Measurements from ENCODE around the gene LRBA.

Gene LRBA

DNA sequence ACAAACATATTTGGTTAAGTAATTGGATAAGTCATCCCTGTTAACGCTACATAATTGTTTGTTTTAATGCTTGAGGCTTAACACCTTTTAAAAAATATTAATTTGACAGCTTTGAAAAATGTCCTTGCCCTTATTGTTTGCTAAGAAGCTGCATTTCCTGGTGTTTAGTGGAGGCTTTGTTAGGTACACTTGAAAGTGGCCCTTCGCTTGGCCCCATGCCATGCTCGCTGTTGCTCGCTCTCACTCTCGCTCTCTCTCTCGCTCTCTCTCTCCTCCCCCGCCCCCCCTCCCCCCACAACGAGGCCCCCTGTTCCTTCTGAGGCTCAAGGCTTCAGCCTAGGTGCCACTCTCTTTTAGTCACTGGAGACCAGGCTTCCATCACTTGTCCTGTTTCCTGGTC is 797.3 kb downstream of the LRBA start:
- H3K4me3 ChIP-seq (ENCODE audit: low read depth, low read length): no peak overlapping the region
- TF ChIP-seq, protein P1, sequence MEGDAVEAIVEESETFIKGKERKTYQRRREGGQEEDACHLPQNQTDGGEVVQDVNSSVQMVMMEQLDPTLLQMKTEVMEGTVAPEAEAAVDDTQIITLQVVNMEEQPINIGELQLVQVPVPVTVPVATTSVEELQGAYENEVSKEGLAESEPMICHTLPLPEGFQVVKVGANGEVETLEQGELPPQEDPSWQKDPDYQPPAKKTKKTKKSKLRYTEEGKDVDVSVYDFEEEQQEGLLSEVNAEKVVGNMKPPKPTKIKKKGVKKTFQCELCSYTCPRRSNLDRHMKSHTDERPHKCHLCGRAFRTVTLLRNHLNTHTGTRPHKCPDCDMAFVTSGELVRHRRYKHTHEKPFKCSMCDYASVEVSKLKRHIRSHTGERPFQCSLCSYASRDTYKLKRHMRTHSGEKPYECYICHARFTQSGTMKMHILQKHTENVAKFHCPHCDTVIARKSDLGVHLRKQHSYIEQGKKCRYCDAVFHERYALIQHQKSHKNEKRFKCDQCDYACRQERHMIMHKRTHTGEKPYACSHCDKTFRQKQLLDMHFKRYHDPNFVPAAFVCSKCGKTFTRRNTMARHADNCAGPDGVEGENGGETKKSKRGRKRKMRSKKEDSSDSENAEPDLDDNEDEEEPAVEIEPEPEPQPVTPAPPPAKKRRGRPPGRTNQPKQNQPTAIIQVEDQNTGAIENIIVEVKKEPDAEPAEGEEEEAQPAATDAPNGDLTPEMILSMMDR (IDR thresholded peaks at IDR 0.05; ENCODE audit: low read depth, low read length, missing control alignments): no peak
- in situ Hi-C loops (cut with HindIII; ENCODE audit: low sequenced_read_pairs): loop anchor here (10.0 kb wide), 1 partner anchor 203 kb away; no protein-coding TSS in a partner anchor
- no peak for DNase-seq (ENCODE audit: low read depth)

DNA sequence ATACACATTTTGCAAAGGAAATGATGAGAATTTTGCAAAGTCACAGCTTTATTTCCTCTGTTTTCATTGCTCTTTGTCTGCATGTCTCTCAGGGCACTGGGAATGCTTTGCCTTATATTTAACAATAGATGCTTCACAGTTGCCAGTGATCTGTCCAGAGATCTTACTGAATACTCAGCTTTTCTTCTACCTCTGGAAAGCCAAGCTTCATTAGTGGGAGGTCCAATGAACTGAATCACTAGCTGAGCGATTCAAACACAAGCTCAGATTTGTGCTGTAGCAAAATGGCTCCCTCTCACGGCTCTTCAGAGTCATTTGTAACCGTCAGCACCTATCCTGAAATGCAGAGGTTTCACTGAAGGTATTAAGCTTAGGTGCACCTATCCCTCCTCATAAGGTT is 797.9 kb downstream of the LRBA start:
- DNase-seq (ENCODE audit: low read depth): peak; percentile 81
- TF ChIP-seq, protein P1 (IDR thresholded peaks at IDR 0.05; ENCODE audit: low read depth, low read length, missing control alignments): peak; percentile 68
- no peak overlapping the region for H3K4me3 ChIP-seq (ENCODE audit: low read depth, low read length)
- in situ Hi-C loops (cut with HindIII; ENCODE audit: low sequenced_read_pairs): loop anchor here (10.0 kb wide), 1 partner anchor 202 kb away; no protein-coding TSS in a partner anchor

DNA sequence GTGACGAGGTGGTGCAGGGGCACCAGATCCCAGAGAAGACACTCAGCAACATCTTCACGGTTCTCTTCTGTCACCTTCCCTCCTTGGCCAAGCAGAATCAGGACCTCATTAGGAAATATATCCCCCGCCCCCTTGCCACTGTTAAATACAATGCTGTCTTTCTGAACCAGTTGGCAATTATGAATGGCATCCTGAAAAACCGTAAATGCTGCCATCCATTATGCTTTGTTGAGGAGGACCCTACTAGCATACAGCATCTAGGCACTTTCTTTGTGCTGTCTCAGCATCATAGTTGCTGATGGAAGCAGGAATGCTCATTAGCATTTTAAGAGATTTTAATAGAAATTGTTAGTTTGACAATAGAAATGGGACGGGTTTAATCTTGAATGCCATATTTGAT is 798.4 kb downstream of the LRBA start:
- DNase-seq (ENCODE audit: low read depth): no peak
- no peak overlapping the region for H3K4me3 ChIP-seq (ENCODE audit: low read depth, low read length)
- TF ChIP-seq, protein P1 (IDR thresholded peaks at IDR 0.05; ENCODE audit: low read depth, low read length, missing control alignments): no peak
- in situ Hi-C loops (cut with HindIII; ENCODE audit: low sequenced_read_pairs): loop anchor here (10.0 kb wide), 1 partner anchor 202 kb away; no protein-coding TSS in a partner anchor

DNA sequence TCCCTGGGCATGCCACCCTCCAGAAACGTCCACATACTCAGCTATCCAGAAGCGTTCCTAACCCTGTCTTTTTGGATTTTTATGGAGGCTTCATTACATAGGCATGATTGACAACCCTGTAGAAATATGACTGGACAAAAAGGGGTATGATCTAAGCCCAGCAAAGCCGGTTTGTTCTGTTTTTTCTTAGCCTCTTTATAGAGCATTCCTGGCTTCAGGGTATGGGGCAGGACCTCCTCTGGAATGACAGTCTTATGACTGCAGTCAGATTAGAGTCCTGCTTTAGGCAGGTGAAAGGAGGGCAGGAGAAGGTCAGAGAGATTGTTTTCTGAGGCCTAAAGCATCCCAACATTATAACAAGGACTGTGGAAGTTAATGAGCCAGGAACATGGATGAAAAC is 799.5 kb downstream of the LRBA start:
- TF ChIP-seq, protein P1 (IDR thresholded peaks at IDR 0.05; ENCODE audit: low read depth, low read length, missing control alignments): no peak
- no peak for DNase-seq (ENCODE audit: low read depth)
- in situ Hi-C loops (cut with HindIII; ENCODE audit: low sequenced_read_pairs): loop anchor here (10.0 kb wide), 1 partner anchor 201 kb away; no protein-coding TSS in a partner anchor
- no peak overlapping the region for H3K4me3 ChIP-seq (ENCODE audit: low read depth, low read length)

Measured in astrocyte of the cerebellum (primary cell).